Stimulated activated CD4-positive, alpha-beta T cell treated with anti-CD3 and anti-CD28 coated beads, Interleukin-2, amount 100 ng/mL, for 24 hours (primary cell): ENCODE data around the gene UBE2O.
A peak's percentile ranks its signal among the peaks of the same experiment; 100 is the strongest.

ENCODE experiments used
- DNase-seq, 2 donors: peaks; one replicate each; pipeline ENCODE4 v3.0.0-alpha.2; 2020

UBE2O gene

GRCh38 chr17:76410328-76410965, 42.5 kb downstream of the UBE2O start:
- no peak for DNase-seq

GRCh38 chr17:76408037-76408849, 44.7 kb downstream of the UBE2O start:
- peak; percentile 74 to 77 for DNase-seq

- DNase-seq, result no peak
These were observed 45.4 kb downstream of the UBE2O start for GRCh38 chr17:76407509-76407908.

GRCh38 chr17:76405967-76406647, 46.8 kb downstream of the UBE2O start:
- DNase-seq, result no peak

GRCh38 chr17:76405607-76405966, 47.4 kb downstream of the UBE2O start:
- DNase-seq, result no peak

- no peak for DNase-seq
These were observed 47.9 kb downstream of the UBE2O start for GRCh38 chr17:76404976-76405563.

GRCh38 chr17:76404256-76404655, 48.7 kb downstream of the UBE2O start:
- DNase-seq, result no peak

GRCh38 chr17:76402711-76403110, 50.2 kb downstream of the UBE2O start:
- DNase-seq, result no peak

GRCh38 chr17:76399175-76400172, 53.5 kb downstream of the UBE2O start:
- DNase-seq, result no peak

- no peak for DNase-seq
These were observed 54.3 kb downstream of the UBE2O start for GRCh38 chr17:76398523-76399174.

GRCh38 chr17:76397687-76398522, 55.0 kb downstream of the UBE2O start:
- DNase-seq, result peak; percentile 90 to 92

GRCh38 chr17:76397184-76397583, 55.8 kb downstream of the UBE2O start:
- DNase-seq, result no peak

- no peak for DNase-seq
These were observed 57.0 kb downstream of the UBE2O start for GRCh38 chr17:76395980-76396379.

- DNase-seq, result no peak
These were observed 58.8 kb downstream of the UBE2O start for GRCh38 chr17:76394166-76394565.

GRCh38 chr17:76391200-76391715, 61.7 kb downstream of the UBE2O start:
- DNase-seq, result no peak

- DNase-seq, result no peak
These were observed 62.9 kb downstream of the UBE2O start for GRCh38 chr17:76390003-76390421.

GRCh38 chr17:76388966-76389888, 63.7 kb downstream of the UBE2O start:
- DNase-seq, result no peak

- DNase-seq, result no peak
These were observed 65.8 kb downstream of the UBE2O start for GRCh38 chr17:76386966-76387765.
